ENCODE measurements around the gene USP6NL.

Gene USP6NL

DNA sequence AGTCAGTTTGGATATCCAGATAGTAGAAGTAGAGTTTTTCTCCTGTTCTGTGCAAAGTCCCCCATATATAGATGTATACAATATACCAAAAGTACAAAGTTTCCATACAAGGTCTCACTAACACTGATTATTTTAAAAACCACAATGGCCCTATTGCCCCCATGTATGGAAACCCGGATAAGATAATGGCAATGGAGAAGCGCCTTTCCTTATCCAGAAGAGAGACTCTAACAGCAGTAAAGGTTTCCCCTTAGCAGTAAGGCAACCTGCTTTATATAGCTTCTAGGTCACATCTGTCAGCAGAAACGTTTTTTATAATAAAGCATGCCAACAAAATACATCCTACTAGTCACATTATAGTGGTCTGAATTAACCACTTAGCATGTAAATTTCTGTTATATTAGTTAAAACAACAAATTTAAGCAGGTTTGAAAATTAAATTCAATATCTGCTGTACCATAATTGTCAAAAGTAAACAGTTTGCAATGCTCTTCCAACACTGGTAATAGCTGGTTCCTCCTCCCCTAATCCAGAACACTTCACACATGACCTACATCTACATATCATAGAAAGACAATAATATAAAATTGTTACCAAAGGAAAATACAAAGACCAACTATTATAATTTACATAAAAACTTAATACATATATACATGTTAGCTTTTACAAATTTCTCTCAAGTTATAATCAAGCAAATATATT, 22.4 kb downstream of the USP6NL start:
- no peak overlapping the region for H3K4me3 ChIP-seq (ENCODE audit: low read depth, low read length)
- no peak for DNase-seq (ENCODE audit: low read depth, low spot score)
- TF ChIP-seq, protein P1, sequence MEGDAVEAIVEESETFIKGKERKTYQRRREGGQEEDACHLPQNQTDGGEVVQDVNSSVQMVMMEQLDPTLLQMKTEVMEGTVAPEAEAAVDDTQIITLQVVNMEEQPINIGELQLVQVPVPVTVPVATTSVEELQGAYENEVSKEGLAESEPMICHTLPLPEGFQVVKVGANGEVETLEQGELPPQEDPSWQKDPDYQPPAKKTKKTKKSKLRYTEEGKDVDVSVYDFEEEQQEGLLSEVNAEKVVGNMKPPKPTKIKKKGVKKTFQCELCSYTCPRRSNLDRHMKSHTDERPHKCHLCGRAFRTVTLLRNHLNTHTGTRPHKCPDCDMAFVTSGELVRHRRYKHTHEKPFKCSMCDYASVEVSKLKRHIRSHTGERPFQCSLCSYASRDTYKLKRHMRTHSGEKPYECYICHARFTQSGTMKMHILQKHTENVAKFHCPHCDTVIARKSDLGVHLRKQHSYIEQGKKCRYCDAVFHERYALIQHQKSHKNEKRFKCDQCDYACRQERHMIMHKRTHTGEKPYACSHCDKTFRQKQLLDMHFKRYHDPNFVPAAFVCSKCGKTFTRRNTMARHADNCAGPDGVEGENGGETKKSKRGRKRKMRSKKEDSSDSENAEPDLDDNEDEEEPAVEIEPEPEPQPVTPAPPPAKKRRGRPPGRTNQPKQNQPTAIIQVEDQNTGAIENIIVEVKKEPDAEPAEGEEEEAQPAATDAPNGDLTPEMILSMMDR (IDR thresholded peaks at IDR 0.05; ENCODE audit: insufficient read depth, low read length, missing control alignments) = no peak
- ChIA-PET POLR2A (no interaction called here), CTCF (interaction anchor here (1.2 kb wide), 1 partner anchor 19 kb away, joined by 3 read pairs; no protein-coding TSS in a partner anchor)

DNA sequence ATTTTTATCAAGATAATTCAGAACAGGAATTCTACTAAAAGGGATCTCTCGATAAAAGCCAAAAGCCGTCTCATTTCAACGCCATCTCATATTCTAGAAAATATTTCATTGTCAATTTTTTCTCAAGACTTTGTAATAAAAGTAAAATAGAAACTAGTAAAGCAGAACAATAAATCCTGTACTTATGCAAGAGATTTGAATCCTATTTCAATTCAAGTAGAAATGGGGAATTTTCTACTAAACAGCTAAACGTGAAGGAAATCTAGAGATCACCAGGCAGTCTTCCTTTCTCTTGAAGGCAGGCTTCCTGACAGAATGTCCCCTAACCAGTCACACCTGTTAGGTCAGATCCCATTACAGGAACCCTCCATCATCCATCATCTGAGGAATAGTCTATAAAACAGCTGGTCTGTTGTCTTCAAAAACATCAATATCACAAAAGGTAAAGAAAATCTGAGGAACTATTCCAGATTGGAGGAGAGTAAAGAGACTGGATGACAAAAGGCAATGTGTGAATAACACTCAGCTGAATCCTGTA, 23.7 kb downstream of the USP6NL start:
- ChIA-PET POLR2A (no interaction called here), CTCF (interaction anchor here (0.8 kb wide), 1 partner anchor 66 kb away, joined by 3 read pairs; no protein-coding TSS in a partner anchor)
- no peak for DNase-seq (ENCODE audit: low read depth, low spot score)
- TF ChIP-seq, protein P1 (IDR thresholded peaks at IDR 0.05; ENCODE audit: insufficient read depth, low read length, missing control alignments) = no peak
- H3K4me3 ChIP-seq (ENCODE audit: low read depth, low read length) = no peak overlapping the region

DNA sequence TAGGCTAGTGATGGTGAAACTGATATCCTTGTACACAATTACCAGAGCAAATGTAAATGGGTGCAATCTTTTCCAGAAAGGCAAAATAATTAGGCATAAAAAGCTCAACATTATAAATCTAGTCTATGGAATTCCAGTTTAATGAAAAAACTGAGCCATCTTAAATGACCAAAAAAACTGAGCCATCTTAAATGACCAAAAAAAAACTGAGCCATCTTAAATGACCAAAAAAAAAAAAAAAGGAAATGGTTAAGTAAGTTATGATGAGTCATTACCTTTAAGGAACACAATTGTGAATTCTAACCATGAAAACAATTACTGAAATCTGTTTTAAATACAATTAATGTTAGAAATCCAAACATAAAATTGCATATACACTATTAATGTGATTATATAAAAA, 25.3 kb downstream of the USP6NL start:
- H3K4me3 ChIP-seq (ENCODE audit: low read depth, low read length) = no peak overlapping the region
- TF ChIP-seq, protein P1 (IDR thresholded peaks at IDR 0.05; ENCODE audit: insufficient read depth, low read length, missing control alignments) = no peak
- ChIA-PET CTCF (no interaction called here), POLR2A (no interaction called here)
- DNase-seq (ENCODE audit: low read depth, low spot score) = no peak

DNA sequence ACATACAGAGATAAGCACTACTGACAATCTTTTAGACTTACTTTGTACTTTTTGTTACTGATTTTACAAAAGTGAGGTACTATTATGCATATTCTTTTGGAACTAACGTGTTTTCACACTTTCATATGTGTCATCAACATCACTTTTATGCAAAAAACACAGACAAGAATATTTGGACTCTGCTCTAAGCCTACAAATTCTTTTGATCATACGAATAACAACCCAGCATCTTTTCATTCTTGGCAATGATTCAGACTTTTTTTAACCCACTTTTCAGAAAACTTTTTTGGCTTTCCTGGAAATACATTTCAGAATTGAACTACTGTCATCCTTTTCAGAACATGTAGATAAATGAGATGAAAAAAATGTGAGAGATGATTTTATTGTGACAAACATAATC, 30.2 kb downstream of the USP6NL start:
- H3K4me3 ChIP-seq (ENCODE audit: low read depth, low read length) = no peak overlapping the region
- no peak for DNase-seq (ENCODE audit: low read depth, low spot score)
- TF ChIP-seq, protein P1 (IDR thresholded peaks at IDR 0.05; ENCODE audit: insufficient read depth, low read length, missing control alignments) = no peak
- POLR2A ChIA-PET = no interaction called here
- CTCF ChIA-PET = no interaction called here

DNA sequence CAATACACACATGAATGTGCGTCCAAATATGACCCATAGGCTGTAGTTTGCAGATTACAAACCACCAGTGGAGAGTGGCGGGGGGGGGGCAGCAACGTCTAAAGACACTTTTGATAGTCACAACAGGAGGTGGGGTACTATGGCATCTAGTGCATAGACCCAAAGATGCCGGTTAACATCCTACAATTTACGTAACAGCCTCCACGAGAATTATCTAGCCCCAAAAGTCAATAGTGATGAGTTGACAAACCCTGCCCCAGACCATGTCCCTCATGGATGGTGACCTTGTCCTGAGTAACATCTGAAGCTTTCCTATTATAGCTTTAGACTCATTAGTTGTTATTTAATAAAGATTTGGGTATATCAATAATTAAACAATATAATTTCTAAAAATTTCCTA, 31.6 kb downstream of the USP6NL start:
- POLR2A ChIA-PET = no interaction called here
- no peak overlapping the region for H3K4me3 ChIP-seq (ENCODE audit: low read depth, low read length)
- TF ChIP-seq, protein P1 (IDR thresholded peaks at IDR 0.05; ENCODE audit: insufficient read depth, low read length, missing control alignments) = no peak
- DNase-seq (ENCODE audit: low read depth, low spot score) = no peak
- CTCF ChIA-PET = no interaction called here

DNA sequence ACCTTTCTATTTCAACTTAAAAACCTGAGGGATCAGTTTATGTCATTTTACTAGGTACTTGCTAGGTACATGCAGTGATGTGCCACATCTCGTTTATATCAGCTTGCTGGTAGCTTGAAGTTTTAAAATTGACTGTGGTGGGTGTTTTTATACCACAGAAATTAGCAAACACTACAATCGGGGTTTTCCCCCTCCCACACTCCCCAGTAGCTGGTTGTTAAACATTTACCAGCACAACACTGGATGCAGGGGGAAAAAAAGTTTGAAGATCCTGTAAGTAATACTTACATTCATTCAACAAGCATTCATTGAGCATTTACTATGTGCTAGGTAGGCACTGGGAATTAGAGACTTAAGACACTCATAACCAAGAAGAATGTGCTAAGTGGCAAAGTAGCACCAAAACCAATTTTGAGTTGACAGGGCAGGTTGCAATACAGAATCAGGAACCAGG, 32.6 kb downstream of the USP6NL start:
- DNase-seq (ENCODE audit: low read depth, low spot score) = no peak
- ChIA-PET POLR2A (no interaction called here), CTCF (no interaction called here)
- TF ChIP-seq, protein P1 (IDR thresholded peaks at IDR 0.05; ENCODE audit: insufficient read depth, low read length, missing control alignments) = no peak
- no peak overlapping the region for H3K4me3 ChIP-seq (ENCODE audit: low read depth, low read length)
